Thoracic aorta (tissue), 2 donors: Measurements from ENCODE around the gene PPARA. TPM values are rescaled to one million over a fixed set of nuclear protein-coding genes. Genes with fewer than 3 reads are reported as not detected.
"Not testable (repeated sequence)": the region's sequence is repeated elsewhere in the genome, so short reads cannot be mapped to it uniquely, and the experiment has no call there.

ENCODE experiments used
- ATAC-seq: fragments of 150-250 bp; one replicate; pipeline ENCODE4 v1.8.0; 2017; ENCODE audit warnings: low read depth; ENCODE audit not compliant: insufficient number of reproducible peaks, low FRiP score
- DNase-seq: peaks from one replicate; pipeline ENCODE4 v3.0.0-alpha.2; 2020; ENCODE audit warnings: low spot score
- H3K27ac ChIP-seq, 2 donors: fragments of 200-600 bp; sonication (generic); 1 replicate in 1 of 2; 2 replicates in 1 of 2; pipeline ENCODE4 v1.5.1; 2016; ENCODE audit warnings: mild to moderate bottlenecking in 2 of 2, moderate library complexity in 2 of 2
- H3K27me3 ChIP-seq: fragments of 200-600 bp; sonication (generic); replicated peaks from 2 replicates; pipeline ENCODE4 v1.6.0; 2016; ENCODE audit warnings: mild to moderate bottlenecking; ENCODE audit not compliant: insufficient read depth
- H3K36me3 ChIP-seq: fragments of 200-600 bp; sonication (generic); one replicate; pipeline ENCODE4 v1.5.1; 2016
- H3K4me1 ChIP-seq, 2 donors: fragments of 200-600 bp; sonication (generic); 1 replicate in 1 of 2; 2 replicates in 1 of 2; pipeline versions ENCODE4 v1.5.1 to v1.6.0; 2016; ENCODE audit warnings: low read depth in 2 of 2, mild to moderate bottlenecking in 1 of 2; ENCODE audit not compliant: control insufficient read depth in 1 of 2
- H3K4me3 ChIP-seq: fragments of 200-600 bp; sonication (generic); 2 replicates; pipeline ENCODE4 v1.5.1; 2016; ENCODE audit warnings: mild to moderate bottlenecking
- H3K9me3 ChIP-seq: fragments of 200-600 bp; sonication (generic); 2 replicates; pipeline ENCODE4 v1.5.1; 2016
- total RNA-seq, 2 donors: library from RNA; depleted of rRNA; stranded (reverse); fragments of >200 nt; gene quantifications; one replicate each; pipeline versions ENCODE4 v1.1.0 to v1.2.3, GENCODE V29; 2016
- TF ChIP-seq, protein P1 (sequence below): fragments of 200-600 bp; sonication (generic); IDR thresholded peaks from one replicate; pipeline ENCODE4 v1.5.1; 2019; ENCODE audit warnings: antibody characterized with exemption

Gene PPARA
- total RNA-seq, 2 donors from 2014 or later, result 21.9 to 67.8 TPM

DNA sequence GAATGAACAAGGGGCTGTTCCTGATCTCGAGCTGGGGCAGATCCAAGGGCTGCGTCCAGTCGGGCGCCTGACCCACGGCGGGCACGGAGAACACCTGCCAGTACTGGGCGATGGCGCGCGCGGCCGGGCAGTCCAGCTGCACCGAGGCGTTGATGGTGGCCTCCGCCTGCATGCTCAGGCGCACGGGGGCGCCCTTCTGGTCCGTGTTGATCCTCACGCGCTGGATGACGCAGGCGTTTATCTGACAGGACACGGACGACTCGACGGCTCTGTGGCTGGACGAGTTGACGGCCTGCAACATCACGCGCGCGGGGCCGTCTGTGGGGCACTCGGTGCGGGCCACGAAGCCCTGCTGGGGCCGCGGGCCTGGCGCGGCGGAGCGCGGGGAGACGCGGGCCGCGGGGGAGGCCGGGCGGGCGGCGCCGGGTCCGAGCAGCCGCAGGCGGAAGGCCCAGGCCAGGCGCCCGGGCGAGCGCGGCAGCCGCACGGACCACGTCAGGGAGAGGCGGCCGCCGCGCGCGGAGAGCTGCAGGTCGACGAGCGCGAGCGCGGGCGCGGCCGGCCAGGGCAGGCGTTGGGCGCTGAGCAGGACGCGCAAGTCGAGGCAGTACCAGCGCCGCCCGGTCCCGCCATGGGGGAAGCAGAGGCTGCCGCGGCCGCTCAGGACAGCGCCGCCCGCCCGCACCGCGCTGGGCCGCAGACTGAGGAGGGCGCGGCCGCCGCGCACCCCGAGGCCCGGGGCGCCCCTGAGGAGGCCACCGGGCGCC is 112.3 kb downstream of the PPARA start:
- H3K9me3 ChIP-seq, result no peaks in the 10 kb centered on the region
- TF ChIP-seq, protein P1, sequence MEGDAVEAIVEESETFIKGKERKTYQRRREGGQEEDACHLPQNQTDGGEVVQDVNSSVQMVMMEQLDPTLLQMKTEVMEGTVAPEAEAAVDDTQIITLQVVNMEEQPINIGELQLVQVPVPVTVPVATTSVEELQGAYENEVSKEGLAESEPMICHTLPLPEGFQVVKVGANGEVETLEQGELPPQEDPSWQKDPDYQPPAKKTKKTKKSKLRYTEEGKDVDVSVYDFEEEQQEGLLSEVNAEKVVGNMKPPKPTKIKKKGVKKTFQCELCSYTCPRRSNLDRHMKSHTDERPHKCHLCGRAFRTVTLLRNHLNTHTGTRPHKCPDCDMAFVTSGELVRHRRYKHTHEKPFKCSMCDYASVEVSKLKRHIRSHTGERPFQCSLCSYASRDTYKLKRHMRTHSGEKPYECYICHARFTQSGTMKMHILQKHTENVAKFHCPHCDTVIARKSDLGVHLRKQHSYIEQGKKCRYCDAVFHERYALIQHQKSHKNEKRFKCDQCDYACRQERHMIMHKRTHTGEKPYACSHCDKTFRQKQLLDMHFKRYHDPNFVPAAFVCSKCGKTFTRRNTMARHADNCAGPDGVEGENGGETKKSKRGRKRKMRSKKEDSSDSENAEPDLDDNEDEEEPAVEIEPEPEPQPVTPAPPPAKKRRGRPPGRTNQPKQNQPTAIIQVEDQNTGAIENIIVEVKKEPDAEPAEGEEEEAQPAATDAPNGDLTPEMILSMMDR, result no peak
- H3K4me3 ChIP-seq, result peak overlapping the region; percentile 66
- ATAC-seq (no peak), DNase-seq (no peak)
- H3K27ac ChIP-seq, result no peak overlapping the region
- peaks cover 3 to 9% of the 10 kb centered on the region in 2 donors for H3K4me1 ChIP-seq
- no peaks in the 10 kb centered on the region for H3K27me3 ChIP-seq
- no peaks in the 10 kb centered on the region for H3K36me3 ChIP-seq

DNA sequence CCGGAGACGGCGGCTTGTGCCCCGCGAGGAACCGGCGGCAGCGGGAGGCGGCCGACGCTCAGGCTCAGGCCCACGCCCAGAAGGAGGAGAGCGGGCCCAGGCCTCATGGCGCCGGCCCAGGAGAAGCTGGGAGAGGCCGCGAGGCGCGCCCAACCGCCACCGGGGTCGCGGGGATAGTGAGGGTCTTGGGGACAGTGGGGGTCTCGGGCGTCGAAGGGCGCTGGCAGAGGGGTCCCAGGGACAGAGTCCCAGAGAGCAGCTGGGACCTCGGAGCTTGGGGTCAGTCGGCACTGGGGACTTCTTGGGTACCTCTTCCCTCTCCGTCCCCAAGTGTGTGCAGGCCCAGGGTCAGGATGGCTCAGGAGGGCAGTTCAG is 112.9 kb downstream of the PPARA start, which contains the start of gene PKDREJ:
TSS of gene PKDREJ (minus strand) at position 128 of the 375 bp plus-strand sequence. CDS start at position 107, 21 bp downstream.
- H3K4me3 ChIP-seq, result peak within 1 kb of the TSS; percentile 66
- ATAC-seq (no peak), DNase-seq (no peak)
- no peaks in the 10 kb centered on the region for H3K27me3 ChIP-seq
- TF ChIP-seq, protein P1, result no peak
- H3K27ac ChIP-seq, result no peak within 1 kb of the TSS
- peaks cover 3 to 10% of the 10 kb centered on the region in 2 donors for H3K4me1 ChIP-seq
- H3K36me3 ChIP-seq, result no peaks in the 10 kb centered on the region
- H3K9me3 ChIP-seq, result no peaks in the 10 kb centered on the region

DNA sequence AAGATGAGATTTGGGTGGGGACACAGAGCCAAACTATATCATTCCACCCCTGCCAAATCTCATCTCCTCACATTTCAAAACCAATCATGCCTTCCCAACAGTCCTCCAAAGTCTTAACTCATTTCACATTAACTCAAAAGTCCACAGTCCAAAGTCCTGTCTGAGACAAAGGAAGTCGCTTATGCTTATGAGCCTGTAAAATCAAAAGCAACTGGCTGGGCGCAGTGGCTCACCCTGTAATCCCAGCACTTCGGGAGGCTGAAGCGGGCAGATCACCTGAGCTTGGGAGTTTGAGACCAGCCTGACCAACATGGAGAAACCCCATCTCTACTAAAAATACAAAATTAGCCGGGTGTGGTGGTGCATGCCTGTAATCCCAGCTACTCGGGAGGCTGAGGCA is 114.2 kb downstream of the PPARA start:
- DNase-seq, H3K36me3 ChIP-seq, ATAC-seq, H3K4me3 ChIP-seq, H3K27me3 ChIP-seq, H3K9me3 ChIP-seq, H3K27ac ChIP-seq: not testable (repeated sequence)
- peaks cover 7 to 23% of the 10 kb centered on the region in 2 donors for H3K4me1 ChIP-seq

DNA sequence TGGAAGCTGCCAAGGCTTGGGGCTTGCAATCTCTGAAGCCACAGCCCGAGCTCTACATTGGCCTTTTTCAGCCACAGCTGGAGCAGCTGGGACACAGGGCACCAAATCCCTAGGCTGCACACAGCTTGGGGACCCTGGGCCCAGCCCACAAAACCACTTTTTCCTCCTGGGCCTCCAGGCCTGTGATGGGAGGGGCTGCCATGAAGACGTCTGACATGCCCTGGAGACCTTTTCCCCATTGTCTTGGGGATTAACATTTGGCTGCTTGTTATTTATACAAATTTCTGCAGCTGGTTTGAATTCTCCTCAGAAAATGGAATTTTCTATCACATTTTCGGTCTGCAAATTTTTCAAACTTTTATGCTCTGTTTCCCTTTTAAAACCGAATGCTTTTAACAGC is 115.3 kb downstream of the PPARA start:
- H3K4me1 ChIP-seq, result peaks cover 7 to 28% of the 10 kb centered on the region in 2 donors
- not testable (repeated sequence) for H3K27ac ChIP-seq, H3K36me3 ChIP-seq, H3K4me3 ChIP-seq, H3K27me3 ChIP-seq, ATAC-seq, DNase-seq, H3K9me3 ChIP-seq

DNA sequence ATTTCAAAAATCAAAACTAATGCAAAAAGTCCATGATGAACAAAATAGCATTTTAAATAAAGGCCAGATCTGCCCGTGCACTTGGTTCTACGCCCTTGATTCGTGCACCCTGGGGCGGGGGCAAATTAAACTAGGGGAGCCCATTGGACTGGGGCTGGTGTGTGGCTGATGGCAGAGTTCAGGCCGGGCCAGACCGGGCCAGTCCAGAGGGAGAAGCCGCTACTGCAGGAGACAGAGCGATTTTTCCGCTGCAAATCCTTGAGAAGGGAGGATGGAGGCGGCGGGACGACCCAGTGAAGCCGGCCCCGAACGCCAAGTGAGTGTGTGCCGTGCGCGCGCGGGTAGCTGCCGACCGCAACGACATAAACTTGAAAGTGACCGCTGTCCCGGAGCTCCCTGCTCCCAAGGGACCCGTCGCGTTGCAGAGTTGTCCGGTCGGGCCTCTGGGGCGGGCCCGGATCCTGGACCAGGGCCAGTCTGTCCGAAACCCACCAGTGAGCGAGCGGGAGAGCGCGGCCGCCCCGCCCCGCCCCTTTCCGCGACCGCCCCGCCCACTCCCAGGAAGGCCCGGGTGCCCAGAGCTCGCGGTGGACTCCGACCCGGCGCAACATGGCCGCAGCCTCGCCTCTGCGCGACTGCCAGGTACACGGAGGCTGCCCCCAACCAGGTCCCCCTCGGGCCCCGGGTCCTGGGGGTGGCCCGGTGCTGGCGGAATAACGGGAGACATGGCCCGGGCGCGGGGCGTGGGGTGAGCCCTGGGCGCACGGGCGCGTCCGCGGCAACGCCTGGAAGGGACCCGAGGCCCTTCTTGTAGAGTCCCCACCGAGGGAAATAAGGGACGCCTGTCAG is 117.3 kb downstream of the PPARA start, which contains the start of gene TTC38:
TSS of gene TTC38 (plus strand) at position 578 of the 849 bp plus-strand sequence. CDS start at position 610, 32 bp downstream.
- H3K9me3 ChIP-seq, result no peaks in the 10 kb centered on the region
- no peaks in the 10 kb centered on the region for H3K27me3 ChIP-seq
- peak within 1 kb of the TSS; percentile 83 to 87 for H3K27ac ChIP-seq
- ATAC-seq (peak; percentile 86), DNase-seq (peak; percentile 64)
- H3K4me1 ChIP-seq, result peaks cover 7 to 28% of the 10 kb centered on the region in 2 donors
- TF ChIP-seq, protein P1, result no peak
- peak within 1 kb of the TSS; percentile 78 for H3K4me3 ChIP-seq
- peaks cover 10% of the 10 kb centered on the region for H3K36me3 ChIP-seq

DNA sequence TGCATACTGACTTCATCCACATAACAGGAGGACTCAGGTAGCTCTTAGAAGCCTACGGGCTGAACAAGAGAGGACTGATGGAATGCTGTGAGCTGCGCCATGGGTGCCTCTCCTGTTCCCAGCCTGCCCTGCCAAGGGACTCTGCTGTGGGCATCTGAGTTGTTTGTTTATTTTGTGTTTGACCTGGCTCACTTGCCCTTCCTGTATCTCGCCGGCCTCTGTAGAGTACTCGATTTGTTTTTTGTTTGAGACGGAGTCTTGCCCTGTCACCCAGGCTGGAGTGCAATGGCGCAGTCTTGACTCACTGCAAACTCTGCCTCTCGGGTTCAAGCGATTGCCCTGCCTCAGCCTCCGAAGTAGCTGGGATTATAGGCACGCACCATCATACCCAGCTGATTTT is 119.2 kb downstream of the PPARA start:
- Histone ChIP-seq H3K4me3 (no peak overlapping the region), H3K9me3 (no peaks in the 10 kb centered on the region), H3K27ac (no peak overlapping the region), H3K27me3 (no peaks in the 10 kb centered on the region), H3K4me1 (peaks cover 4 to 28% of the 10 kb centered on the region in 2 donors), H3K36me3 (peaks cover 30% of the 10 kb centered on the region)
- ATAC-seq, result no peak
- TF ChIP-seq, protein P1, result no peak
- no peak for DNase-seq
